Measurements from ENCODE around the gene TRAPPC2L.

Gene TRAPPC2L

GRCh38 chr16:88878356-88878755 is 21.4 kb downstream of the TRAPPC2L start:
- no peak for TF ChIP-seq CTCF (conservative IDR thresholded peaks at IDR 0.05; ENCODE audit: low read depth, low read length)
- DNase-seq (ENCODE audit: low read depth): no peak
- no peak overlapping the region for H3K4me3 ChIP-seq (ENCODE audit: low read depth, low read length)

GRCh38 chr16:88878967-88879787 is 22.2 kb downstream of the TRAPPC2L start:
- TF ChIP-seq CTCF (conservative IDR thresholded peaks at IDR 0.05; ENCODE audit: low read depth, low read length): no peak
- peak; percentile 10 for DNase-seq (ENCODE audit: low read depth)
- H3K4me3 ChIP-seq (ENCODE audit: low read depth, low read length): no peak overlapping the region

GRCh38 chr16:88879788-88880055 is 22.8 kb downstream of the TRAPPC2L start:
- H3K4me3 ChIP-seq (ENCODE audit: low read depth, low read length): no peak overlapping the region
- DNase-seq (ENCODE audit: low read depth): no peak
- no peak for TF ChIP-seq CTCF (conservative IDR thresholded peaks at IDR 0.05; ENCODE audit: low read depth, low read length)

GRCh38 chr16:88880226-88881006 is 23.5 kb downstream of the TRAPPC2L start:
- no peak for DNase-seq (ENCODE audit: low read depth)
- no peak overlapping the region for H3K4me3 ChIP-seq (ENCODE audit: low read depth, low read length)
- TF ChIP-seq CTCF (conservative IDR thresholded peaks at IDR 0.05; ENCODE audit: low read depth, low read length): no peak

- TF ChIP-seq CTCF (conservative IDR thresholded peaks at IDR 0.05; ENCODE audit: low read depth, low read length): no peak
- peak; percentile 6 for DNase-seq (ENCODE audit: low read depth)
- H3K4me3 ChIP-seq (ENCODE audit: low read depth, low read length): no peak overlapping the region
Observed at GRCh38 chr16:88881007-88881615, 24.2 kb downstream of the TRAPPC2L start.

GRCh38 chr16:88881675-88882357 is 24.9 kb downstream of the TRAPPC2L start:
- H3K4me3 ChIP-seq (ENCODE audit: low read depth, low read length): no peak overlapping the region
- DNase-seq (ENCODE audit: low read depth): no peak
- TF ChIP-seq CTCF (conservative IDR thresholded peaks at IDR 0.05; ENCODE audit: low read depth, low read length): no peak
